Measurements from ENCODE around the gene ELAVL1. TPM values are rescaled to one million over a fixed set of nuclear protein-coding genes. Genes with fewer than 3 reads are reported as not detected.
A peak's percentile ranks its signal among the peaks of the same experiment; 100 is the strongest.

Gene ELAVL1
- total RNA-seq, 1 experiment from 2014 or later = 87.2 TPM

DNA sequence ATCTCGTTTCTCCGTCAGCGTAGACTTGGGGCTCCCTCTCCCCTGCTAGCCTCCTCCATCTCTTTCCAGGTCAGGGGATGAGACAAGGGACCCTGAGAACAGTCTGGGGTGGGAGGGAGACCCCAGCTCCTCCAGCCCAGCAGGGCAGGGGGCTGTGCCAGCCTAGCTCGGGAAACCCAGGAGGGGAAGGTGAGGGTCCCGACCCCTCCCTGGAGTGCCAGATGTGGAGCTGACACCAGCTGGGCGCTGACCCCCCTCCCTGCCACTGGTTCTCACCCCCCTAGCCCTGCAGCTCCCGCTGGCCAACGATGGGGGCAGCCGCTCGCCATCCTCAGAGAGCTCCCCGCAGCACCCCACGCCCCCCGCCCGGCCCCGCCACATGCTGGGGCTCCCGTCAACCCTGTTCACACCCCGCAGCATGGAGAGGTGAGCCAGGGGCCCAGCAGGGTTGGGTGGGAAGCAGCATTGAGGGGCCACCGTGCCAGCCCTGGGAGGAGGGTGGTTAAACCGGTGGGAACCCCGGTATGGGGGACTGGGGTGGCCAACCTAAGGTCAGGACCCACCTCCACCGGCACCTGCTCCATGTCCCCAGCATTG, 95.9 kb downstream of the ELAVL1 start:
- Histone ChIP-seq H3K36me3 (ENCODE audit: low read depth, low read length) (peaks cover 20% of the 10 kb centered on the region), H2AFZ (ENCODE audit: low read length) (no peak overlapping the region), H3K27ac (ENCODE audit: low read length) (no peak overlapping the region), H3K9me3 (ENCODE audit: low read length) (no peaks in the 10 kb centered on the region), H3F3A (ENCODE audit: low read length, unreplicated experiment) (no peaks in the 10 kb centered on the region), H3K79me2 (ENCODE audit: low read length) (peaks cover 40% of the 10 kb centered on the region), H3K4me2 (ENCODE audit: low read length) (no peak overlapping the region), H3K4me1 (ENCODE audit: insufficient read depth, low read length) (peaks cover 9% of the 10 kb centered on the region), H3K9ac (ENCODE audit: low read length) (no peak overlapping the region), H3K27me3 (ENCODE audit: low read length) (no peaks in the 10 kb centered on the region), H4K20me1 (ENCODE audit: low read length) (0 out of 2 replicates have a peak, but pooled peaks cover 3% of the 10 kb centered on the region), H3K4me3 (ENCODE audit: low read length) (no peak overlapping the region), H3K9me2 (replicated peaks; ENCODE audit: low read length) (no peaks in the 10 kb centered on the region)
- CTCF ChIA-PET = no interaction called here
- intact Hi-C loops (cut with micrococcal nuclease) = no loop called here
- DNase-seq (no peak), ATAC-seq (no peak)
- no peak for TF ChIP-seq EZH2phosphoT487 (IDR thresholded peaks at IDR 0.05; ENCODE audit: borderline replicate concordance, low read length)
- no peak for TF ChIP-seq EZH2 (IDR thresholded peaks at IDR 0.05; ENCODE audit: low read length, unreplicated experiment)
- POLR2A ChIA-PET (ENCODE audit: unreplicated experiment) = no interaction called here
- BruUV-seq (replicated peaks) = no TSS peak

DNA sequence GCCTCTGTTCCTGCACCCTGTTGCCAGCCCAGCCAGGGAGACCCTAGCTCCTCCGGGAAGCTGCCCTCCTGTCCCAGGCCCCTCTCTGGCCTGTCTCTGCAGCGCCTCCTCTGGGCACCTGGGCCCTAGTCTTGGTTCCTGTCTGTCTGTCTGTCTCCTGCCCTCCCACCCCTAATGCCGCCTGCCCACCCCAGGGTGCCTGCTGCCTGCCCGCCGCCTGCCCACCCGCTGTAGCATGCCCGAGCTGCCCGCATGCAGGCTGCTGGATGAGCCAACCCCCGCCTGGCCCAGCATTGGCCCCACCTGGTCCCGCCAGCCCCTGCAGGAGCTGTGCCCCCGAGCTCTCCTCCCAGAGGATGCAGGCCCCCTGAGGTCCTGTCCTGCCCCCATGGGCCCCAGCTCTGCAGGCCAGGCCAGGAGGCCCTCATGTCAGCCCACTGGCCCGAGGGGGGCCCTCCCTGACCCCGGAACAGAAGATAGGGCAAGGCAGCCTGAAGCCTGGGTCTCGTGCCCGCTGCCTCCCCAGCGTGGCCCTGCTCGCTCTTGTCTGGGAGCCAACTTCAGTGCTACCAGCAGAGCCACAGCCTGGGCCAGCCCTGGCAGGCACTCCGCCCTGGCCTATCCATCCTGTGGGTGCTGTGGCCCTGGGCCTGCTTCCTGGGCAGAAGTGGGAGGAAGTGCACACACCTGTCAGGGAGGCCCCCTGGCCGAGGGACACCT, 96.5 kb downstream of the ELAVL1 start:
- Histone ChIP-seq H3K4me3 (ENCODE audit: low read length) (no peak overlapping the region), H3K36me3 (ENCODE audit: low read depth, low read length) (peaks cover 20% of the 10 kb centered on the region), H3K27ac (ENCODE audit: low read length) (no peak overlapping the region), H2AFZ (ENCODE audit: low read length) (no peak overlapping the region), H3K9ac (ENCODE audit: low read length) (no peak overlapping the region), H4K20me1 (ENCODE audit: low read length) (0 out of 2 replicates have a peak, but pooled peaks cover 3% of the 10 kb centered on the region), H3K4me2 (ENCODE audit: low read length) (no peak overlapping the region), H3K79me2 (ENCODE audit: low read length) (peaks cover 46% of the 10 kb centered on the region), H3K27me3 (ENCODE audit: low read length) (no peaks in the 10 kb centered on the region), H3F3A (ENCODE audit: low read length, unreplicated experiment) (no peaks in the 10 kb centered on the region), H3K9me3 (ENCODE audit: low read length) (no peaks in the 10 kb centered on the region), H3K9me2 (replicated peaks; ENCODE audit: low read length) (no peaks in the 10 kb centered on the region), H3K4me1 (ENCODE audit: insufficient read depth, low read length) (peaks cover 10% of the 10 kb centered on the region)
- no TSS peak for BruUV-seq (replicated peaks)
- ChIA-PET CTCF (no interaction called here), POLR2A (ENCODE audit: unreplicated experiment) (no interaction called here)
- no peak for DNase-seq
- no peak for ATAC-seq
- intact Hi-C loops (cut with micrococcal nuclease) = no loop called here
- TF ChIP-seq, protein P1, sequence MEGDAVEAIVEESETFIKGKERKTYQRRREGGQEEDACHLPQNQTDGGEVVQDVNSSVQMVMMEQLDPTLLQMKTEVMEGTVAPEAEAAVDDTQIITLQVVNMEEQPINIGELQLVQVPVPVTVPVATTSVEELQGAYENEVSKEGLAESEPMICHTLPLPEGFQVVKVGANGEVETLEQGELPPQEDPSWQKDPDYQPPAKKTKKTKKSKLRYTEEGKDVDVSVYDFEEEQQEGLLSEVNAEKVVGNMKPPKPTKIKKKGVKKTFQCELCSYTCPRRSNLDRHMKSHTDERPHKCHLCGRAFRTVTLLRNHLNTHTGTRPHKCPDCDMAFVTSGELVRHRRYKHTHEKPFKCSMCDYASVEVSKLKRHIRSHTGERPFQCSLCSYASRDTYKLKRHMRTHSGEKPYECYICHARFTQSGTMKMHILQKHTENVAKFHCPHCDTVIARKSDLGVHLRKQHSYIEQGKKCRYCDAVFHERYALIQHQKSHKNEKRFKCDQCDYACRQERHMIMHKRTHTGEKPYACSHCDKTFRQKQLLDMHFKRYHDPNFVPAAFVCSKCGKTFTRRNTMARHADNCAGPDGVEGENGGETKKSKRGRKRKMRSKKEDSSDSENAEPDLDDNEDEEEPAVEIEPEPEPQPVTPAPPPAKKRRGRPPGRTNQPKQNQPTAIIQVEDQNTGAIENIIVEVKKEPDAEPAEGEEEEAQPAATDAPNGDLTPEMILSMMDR (conservative IDR thresholded peaks at IDR 0.05; ENCODE audit: low read depth, low read length) = peak; percentile 21; the same call in 1 of the 2 replicates
- TF ChIP-seq EZH2 (IDR thresholded peaks at IDR 0.05; ENCODE audit: low read length, unreplicated experiment) = no peak

Other genes starting within 250 kb of the ELAVL1 start
- not detected in 2 replicates for gene CLEC4M, start 242.4 kb downstream of the ELAVL1 start, total RNA-seq (2014; rRNA removed)
- gene EVI5L, start 175.4 kb downstream of the ELAVL1 start, total RNA-seq (2014; rRNA removed) = 29.5 and 42.4 TPM in 2 replicates
- 2.4 and 2.5 TPM in 2 replicates for gene PRR36, start 131.3 kb downstream of the ELAVL1 start, total RNA-seq (2014; rRNA removed)
- 30.8 and 35.3 TPM in 2 replicates for gene LRRC8E, start 117.1 kb downstream of the ELAVL1 start, total RNA-seq (2014; rRNA removed)
- 39.3 and 40.5 TPM in 2 replicates for gene MAP2K7, start 101.8 kb downstream of the ELAVL1 start, total RNA-seq (2014; rRNA removed)
- 10.5 and 15.5 TPM in 2 replicates for gene TGFBR3L, start 90.8 kb downstream of the ELAVL1 start, total RNA-seq (2014; rRNA removed)
- 40.1 and 61.7 TPM in 2 replicates for gene SNAPC2, start 85.3 kb downstream of the ELAVL1 start, total RNA-seq (2014; rRNA removed)
- gene CTXN1, start 79.5 kb downstream of the ELAVL1 start, total RNA-seq (2014; rRNA removed) = 11.4 and 40.3 TPM in 2 replicates
- 191 and 262 TPM in 2 replicates for gene TIMM44, start 62.0 kb downstream of the ELAVL1 start, total RNA-seq (2014; rRNA removed)
- not detected in 2 replicates for gene CCL25, start 47.1 kb upstream of the ELAVL1 start, total RNA-seq (2014; rRNA removed)
- gene FBN3, start 144.0 kb upstream of the ELAVL1 start, total RNA-seq (2014; rRNA removed) = under 0.01 TPM in 2 replicates
- gene CERS4, start 203.7 kb upstream of the ELAVL1 start, total RNA-seq (2014; rRNA removed) = 39.3 and 43.9 TPM in 2 replicates